PFSK-1 (cell line): ENCODE results near the gene GSAP.

Experiments
- FOXP2 ChIP-seq: optimal IDR thresholded peaks from 2 replicates; pipeline ENCODE3; 2011; ENCODE audit warnings: borderline replicate concordance, control low read depth, inconsistent platforms; ENCODE audit not compliant: insufficient read depth; ENCODE audit errors: extremely low read length, extremely low read depth
- POLR2AphosphoS5 ChIP-seq: IDR thresholded peaks from 2 replicates; pipeline ENCODE4 v1.6.1; 2012; ENCODE audit warnings: low read depth, mild to moderate bottlenecking, control low read depth, low read length, moderate library complexity
- SIN3A ChIP-seq: IDR thresholded peaks from 2 replicates; pipeline ENCODE4 v1.6.1; 2012; ENCODE audit warnings: mild to moderate bottlenecking, low read length, moderate library complexity, borderline replicate concordance; ENCODE audit not compliant: insufficient read depth
- TAF1 ChIP-seq: IDR thresholded peaks from 2 replicates; pipeline ENCODE4 v1.6.1; 2012; ENCODE audit warnings: low read length, control low read depth, borderline replicate concordance; ENCODE audit not compliant: insufficient read depth
- TF ChIP-seq, protein P1 (sequence below), 2 experiments: IDR thresholded peaks; 2 replicates each; pipeline versions ENCODE4 v1.6.1 to v1.8.0; 2011 to 2012; ENCODE audit warnings: low read depth in 2 of 2, low read length in 2 of 2, control low read depth in 1 of 2, inconsistent platforms in 1 of 2, mild to moderate bottlenecking in 1 of 2, moderate library complexity in 1 of 2; ENCODE audit not compliant: insufficient read depth in 1 of 2

The GSAP gene

DNA sequence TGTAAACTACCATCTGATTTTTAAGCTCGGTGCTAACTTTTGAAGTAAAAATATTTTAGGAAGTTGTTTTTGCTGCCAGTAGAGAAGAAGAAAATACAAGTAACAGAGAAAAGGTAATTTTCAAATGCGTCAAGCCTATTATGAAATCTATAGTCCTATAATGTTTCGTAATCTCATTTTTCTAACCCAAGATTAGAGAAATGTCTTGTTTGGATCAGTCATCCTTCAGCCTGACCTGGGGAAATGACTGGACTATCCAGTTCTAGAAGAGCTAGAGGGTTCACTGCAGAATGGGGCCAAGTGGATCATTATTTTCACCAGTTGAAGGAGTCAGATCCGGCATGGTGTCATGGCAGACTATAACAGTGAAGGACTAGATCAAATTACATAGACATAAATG lies 153.8 kb downstream of the GSAP start:
- TF ChIP-seq TAF1 (no peak), SIN3A (no peak), FOXP2 (no peak), POLR2AphosphoS5 (no peak)
- TF ChIP-seq, protein P1, sequence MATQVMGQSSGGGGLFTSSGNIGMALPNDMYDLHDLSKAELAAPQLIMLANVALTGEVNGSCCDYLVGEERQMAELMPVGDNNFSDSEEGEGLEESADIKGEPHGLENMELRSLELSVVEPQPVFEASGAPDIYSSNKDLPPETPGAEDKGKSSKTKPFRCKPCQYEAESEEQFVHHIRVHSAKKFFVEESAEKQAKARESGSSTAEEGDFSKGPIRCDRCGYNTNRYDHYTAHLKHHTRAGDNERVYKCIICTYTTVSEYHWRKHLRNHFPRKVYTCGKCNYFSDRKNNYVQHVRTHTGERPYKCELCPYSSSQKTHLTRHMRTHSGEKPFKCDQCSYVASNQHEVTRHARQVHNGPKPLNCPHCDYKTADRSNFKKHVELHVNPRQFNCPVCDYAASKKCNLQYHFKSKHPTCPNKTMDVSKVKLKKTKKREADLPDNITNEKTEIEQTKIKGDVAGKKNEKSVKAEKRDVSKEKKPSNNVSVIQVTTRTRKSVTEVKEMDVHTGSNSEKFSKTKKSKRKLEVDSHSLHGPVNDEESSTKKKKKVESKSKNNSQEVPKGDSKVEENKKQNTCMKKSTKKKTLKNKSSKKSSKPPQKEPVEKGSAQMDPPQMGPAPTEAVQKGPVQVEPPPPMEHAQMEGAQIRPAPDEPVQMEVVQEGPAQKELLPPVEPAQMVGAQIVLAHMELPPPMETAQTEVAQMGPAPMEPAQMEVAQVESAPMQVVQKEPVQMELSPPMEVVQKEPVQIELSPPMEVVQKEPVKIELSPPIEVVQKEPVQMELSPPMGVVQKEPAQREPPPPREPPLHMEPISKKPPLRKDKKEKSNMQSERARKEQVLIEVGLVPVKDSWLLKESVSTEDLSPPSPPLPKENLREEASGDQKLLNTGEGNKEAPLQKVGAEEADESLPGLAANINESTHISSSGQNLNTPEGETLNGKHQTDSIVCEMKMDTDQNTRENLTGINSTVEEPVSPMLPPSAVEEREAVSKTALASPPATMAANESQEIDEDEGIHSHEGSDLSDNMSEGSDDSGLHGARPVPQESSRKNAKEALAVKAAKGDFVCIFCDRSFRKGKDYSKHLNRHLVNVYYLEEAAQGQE (IDR thresholded peaks at IDR 0.05; ENCODE audit: insufficient read depth in 1 of 2, low read depth in 2 of 2, low read length in 2 of 2), result no peak
